Stimulated activated naive CD4-positive, alpha-beta T cell treated with Interleukin-2 at 50 U/mL for 16 hours (primary cell): ENCODE results near the gene ADAMTS4.
"Not testable (repeated sequence)": the region's sequence is repeated elsewhere in the genome, so short reads cannot be mapped to it uniquely, and the experiment has no call there.

Experiments
- DNase-seq: peaks from one replicate; lab custom pipeline; 2025; lab: John Stamatoyannopoulos, UW

The ADAMTS4 gene, protein sequence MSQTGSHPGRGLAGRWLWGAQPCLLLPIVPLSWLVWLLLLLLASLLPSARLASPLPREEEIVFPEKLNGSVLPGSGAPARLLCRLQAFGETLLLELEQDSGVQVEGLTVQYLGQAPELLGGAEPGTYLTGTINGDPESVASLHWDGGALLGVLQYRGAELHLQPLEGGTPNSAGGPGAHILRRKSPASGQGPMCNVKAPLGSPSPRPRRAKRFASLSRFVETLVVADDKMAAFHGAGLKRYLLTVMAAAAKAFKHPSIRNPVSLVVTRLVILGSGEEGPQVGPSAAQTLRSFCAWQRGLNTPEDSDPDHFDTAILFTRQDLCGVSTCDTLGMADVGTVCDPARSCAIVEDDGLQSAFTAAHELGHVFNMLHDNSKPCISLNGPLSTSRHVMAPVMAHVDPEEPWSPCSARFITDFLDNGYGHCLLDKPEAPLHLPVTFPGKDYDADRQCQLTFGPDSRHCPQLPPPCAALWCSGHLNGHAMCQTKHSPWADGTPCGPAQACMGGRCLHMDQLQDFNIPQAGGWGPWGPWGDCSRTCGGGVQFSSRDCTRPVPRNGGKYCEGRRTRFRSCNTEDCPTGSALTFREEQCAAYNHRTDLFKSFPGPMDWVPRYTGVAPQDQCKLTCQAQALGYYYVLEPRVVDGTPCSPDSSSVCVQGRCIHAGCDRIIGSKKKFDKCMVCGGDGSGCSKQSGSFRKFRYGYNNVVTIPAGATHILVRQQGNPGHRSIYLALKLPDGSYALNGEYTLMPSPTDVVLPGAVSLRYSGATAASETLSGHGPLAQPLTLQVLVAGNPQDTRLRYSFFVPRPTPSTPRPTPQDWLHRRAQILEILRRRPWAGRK

DNA sequence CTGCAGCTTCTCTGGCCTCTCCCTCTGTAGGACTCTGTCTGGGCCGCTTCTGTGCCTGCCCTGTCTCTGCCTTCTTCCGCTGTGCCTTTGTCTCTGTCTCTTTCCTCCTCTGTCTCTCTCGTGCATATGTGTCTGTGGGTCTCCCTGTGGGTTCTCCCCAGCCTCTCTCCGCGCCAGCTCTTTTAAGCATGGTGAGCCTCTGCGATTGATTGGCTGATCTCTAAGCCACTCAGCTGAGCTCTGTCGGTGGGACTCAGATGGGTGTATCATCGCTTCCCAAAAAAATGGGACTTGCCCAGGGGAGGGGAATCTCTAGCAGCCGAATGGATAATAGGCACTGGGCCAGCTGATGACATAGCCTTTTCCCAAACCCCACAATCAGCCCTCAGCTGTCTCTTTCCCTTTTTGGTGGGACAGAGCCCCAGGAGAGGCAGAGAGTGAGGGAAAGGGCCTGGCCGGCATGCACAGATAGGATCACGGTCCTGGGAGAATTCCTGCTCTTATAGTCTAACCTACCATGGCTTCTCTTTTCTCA is at the start of gene ADAMTS4:
ADAMTS4 (minus strand) TSS at position 158 of the 535 bp plus-strand sequence. CDS start 427 bp downstream, outside the sequence.
- DNase-seq, result no peak

DNA sequence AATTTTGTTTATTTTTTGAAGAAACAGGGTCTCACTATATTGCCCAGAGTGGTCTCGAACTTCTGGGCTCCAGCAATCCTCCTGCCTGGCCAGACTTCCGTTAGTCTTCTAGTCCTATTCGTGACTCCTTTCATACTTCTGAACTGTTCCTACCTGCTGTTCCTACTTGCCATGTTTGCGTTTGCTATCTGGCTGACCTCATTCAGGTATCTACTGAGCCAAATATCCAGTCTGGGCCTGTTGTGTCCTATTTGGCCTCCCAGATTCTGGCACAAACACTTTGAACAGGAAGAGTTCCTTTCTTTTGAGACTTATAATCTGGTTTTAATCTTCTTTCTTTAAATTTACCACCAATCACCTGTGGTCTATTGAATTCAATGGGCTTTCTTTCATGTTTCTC is 46.0 kb upstream of the ADAMTS4 start:
- no peak for DNase-seq

DNA sequence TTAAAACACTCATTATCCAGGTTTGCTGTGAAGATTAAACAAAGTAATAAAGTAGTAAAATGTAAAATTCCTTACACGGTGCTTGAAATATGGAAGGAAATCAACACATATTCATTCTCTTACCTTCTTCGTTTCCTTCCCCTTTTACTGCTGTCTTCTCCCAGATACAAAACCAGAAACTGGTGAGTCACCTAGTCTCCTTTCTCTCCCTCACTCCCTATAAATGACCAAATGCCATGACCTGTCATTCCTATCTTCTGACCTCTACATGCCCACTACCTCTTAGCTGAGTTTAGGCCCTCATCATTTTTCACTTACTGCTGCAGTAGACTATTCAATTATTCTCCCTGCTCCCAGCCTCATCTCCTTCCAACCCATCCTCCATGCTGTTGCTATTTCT is 43.5 kb upstream of the ADAMTS4 start:
- DNase-seq, result no peak

DNA sequence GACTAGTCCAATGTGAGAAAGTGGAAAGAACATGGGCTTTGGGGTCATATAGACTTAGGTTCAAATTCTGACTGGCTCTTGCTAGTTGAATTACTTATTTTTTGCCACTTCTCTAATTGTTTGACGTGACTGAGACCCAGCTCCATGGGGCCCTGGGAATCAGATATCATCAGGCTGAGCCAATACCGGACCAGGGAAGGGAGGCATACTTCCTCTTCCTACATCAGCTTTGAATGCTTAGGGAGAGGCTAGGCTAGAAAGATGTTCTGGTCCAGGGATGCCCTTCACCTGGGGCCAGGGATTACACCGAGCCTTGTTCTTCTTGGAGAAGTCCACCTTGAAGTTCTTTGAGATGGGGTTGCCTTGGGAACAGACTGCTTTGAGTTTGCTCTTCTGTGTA is 42.8 kb upstream of the ADAMTS4 start:
- no peak for DNase-seq

DNA sequence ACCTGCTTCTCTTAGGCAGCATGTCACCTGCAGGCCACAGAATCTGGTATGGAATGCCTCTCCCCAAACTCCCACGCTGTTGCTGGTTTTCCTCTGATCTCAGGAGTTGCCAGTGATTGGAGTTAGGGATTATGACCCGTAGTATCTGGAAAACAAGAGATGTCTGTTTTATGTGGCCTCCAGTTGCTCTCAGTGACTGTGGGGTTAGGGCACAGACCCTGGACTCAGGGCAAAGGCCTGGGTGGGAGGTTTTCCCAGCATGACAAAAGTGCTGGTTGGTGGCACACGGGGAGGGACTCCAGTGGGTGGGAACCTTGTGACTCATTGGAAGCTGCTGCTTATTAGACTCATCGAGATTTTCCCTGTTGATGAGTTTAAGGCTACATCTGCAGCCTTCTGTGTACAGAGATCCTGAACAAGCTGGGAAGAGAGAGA is 39.2 kb upstream of the ADAMTS4 start, which contains the start of gene NR1I3:
NR1I3 (minus strand) TSS at position 165 of the 435 bp plus-strand sequence. CDS start 1,638 bp downstream, outside the sequence.
- no peak for DNase-seq

DNA sequence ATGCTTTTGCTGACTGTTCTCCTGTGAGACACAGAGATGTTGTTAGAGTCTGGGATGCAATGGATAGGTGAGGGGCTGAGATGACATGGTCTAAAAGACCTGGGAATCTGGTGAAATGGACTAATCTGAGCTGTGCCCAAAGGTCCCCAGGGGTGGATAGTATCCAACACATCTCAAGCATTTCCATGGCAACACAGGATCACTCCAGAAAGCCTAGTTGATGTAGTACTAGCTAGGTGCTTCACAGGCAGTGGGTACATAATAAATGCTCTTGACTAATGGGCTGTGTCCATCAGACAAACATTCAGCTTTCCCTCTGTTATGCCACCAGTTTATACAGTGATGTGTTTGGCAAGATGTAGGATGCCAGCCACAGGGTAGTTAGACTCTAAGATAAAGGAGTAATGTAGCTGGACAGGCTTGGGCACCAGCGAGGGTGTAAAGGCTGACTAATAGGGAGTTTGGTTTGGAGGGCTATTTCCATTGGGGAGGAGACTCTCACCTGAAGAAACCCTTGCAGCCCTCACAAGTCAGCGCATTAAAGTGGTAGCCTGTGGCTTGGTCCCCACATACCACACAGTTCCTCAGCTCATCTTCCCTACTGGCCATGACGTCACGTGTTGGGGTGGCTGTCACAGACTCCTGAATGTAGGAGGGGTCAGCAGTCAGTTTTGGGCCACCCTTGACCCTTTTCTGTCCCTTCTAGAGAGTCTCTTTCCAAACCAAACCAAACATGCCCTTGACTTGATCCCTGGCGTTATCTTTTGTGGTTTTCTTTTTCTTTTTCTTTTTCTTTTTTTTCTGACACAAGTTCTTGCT is 37.3 kb upstream of the ADAMTS4 start:
- no peak for DNase-seq

DNA sequence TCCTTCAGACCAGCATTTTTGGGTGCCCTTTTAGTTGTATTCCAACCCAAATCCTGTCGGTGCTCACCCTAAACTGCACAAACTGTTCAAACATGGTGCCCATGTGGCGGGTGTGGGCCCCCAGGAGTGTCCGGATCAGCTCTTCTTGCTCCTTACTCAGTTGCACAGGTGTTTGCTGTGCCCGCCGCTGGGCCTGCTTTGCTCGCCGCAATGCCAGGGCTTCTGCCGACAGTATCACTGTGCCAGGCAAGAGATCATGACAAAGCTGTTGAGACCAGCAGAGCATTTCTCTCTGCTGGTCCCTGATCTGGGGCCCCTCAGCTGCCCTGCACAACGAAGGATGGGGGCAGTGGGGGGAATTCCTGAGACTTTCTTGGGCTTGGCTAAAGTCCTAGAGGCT is 34.2 kb upstream of the ADAMTS4 start:
- no peak for DNase-seq

DNA sequence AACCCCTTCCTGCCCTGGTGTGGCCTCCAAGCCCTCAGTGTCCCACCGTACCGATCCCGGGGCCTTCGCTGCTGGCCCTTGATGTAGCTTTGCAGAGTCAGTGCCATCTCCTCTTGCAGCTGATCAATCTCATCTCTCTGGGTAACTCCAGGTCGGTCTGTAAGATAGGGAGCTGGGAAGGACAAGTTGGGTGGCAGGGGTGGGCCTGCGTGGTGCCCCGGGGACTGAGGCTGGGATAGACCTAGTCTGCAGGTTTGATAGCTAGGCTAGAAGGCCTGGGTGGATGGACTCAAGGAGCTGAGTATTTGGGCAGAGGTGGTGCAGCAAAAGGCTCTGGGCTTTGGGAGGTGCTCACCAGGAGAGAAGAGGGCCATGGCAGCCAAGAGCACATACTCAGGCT is 31.9 kb upstream of the ADAMTS4 start:
- no peak for DNase-seq

DNA sequence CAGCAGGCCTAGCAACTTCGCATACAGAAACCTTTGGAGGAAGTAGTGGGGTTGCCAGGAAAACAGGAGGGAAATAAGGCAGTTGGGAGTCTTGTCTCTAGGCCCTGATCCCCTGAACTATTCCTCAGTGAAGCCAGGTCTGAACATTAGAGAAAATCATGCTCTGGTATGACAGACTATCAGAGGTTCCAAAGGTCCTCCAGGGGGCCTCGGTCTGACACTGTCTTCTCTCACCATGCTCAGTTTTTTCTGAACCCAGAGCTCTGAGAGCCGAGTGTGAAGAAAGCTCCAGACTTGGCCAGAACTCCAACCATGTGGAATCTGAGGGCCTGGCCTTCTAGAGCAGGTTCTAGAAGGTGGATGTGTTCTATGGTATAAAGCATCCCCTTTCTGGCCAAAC is 31.0 kb upstream of the ADAMTS4 start:
- DNase-seq, result no peak

DNA sequence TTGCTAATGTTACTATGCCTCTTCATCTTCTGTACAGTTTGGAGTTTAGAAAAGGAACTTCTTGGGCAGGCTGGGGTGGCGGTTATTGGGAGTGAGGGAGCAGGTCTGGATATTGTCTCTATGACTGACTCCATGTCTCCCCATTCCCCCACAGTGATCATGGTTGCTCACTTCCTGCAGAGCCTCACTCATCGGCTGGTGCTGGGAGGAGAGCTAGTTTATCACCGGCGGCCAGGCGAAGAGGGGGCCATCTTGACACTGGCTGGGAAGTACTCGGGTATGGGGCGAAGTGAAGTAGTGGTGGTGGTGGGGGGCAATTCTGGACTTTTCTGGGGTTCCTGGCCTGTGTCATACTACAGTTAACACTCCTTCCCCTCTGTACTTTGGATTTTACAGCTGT is 29.2 kb upstream of the ADAMTS4 start:
- DNase-seq, result no peak

DNA sequence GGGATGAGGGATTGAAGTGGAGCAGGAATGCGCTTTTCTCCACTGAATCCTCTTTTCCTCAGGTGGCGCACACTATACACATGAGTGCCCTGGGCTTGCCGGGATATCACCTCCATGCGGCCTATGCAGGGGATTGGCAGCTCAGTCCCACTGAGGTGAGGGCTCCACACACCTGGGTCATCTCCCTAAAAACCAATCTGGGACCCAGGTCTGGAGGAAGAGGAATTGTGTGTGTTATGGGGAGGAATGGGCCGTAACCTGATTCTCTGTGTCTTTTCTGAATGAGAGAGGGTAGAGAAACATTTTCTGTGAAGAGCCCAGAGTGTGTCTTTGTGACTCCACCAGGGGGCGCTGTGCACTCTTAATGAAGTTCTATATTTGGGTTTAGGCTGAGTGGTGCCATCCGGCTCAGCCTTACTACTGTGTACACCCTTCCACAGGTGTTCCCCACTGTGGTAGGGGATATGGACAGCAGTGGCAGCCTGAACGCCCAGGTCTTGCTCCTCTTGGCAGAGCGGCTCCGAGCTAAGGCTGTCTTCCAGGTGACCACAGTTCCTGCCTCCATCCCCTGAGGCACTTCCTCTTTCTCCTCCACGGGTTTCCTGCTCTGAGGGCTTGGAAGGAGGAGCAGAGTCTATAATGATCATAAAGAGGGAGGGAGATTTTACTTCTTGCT is 28.5 kb upstream of the ADAMTS4 start:
- peak; percentile 88 for DNase-seq

DNA sequence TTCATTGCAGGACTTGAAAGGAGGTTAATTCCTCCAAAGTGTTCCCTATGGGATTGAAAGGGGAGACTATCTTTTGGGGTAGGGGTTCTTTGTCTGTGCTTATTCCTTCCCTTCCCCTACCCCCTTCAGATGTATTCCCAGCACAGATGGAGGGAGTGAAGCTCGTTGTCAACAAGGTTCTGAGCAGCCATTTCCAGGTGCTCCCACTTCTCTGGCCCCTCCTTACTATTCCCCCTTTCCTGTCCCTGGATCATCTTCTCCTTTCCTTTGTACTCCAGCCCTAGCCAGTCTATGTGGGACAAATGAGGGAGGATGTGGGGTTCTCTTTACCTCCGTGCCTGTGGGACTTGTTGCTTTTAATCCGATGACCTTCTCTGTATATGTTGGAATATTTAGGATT is 27.9 kb upstream of the ADAMTS4 start:
- DNase-seq, result no peak

DNA sequence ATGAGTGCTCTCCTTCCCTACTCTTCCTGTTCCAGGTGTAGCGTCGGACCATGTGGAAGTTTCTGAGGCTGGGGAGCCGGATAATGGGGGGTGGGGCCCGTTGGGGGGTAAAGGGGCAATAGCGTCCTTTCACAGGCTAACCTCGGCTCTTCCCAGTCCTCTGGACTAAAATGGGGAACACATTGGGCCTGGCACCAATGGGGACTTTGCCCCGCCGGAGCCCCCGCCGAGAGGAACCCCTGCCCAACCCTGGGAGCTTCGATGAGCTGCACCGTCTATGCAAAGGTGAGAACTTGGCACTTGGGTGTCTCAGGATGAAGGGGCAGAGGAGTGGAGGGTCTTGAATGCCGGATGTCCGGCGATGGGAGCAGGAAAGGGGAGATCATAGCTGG is 27.5 kb upstream of the ADAMTS4 start:
- no peak for DNase-seq

DNA sequence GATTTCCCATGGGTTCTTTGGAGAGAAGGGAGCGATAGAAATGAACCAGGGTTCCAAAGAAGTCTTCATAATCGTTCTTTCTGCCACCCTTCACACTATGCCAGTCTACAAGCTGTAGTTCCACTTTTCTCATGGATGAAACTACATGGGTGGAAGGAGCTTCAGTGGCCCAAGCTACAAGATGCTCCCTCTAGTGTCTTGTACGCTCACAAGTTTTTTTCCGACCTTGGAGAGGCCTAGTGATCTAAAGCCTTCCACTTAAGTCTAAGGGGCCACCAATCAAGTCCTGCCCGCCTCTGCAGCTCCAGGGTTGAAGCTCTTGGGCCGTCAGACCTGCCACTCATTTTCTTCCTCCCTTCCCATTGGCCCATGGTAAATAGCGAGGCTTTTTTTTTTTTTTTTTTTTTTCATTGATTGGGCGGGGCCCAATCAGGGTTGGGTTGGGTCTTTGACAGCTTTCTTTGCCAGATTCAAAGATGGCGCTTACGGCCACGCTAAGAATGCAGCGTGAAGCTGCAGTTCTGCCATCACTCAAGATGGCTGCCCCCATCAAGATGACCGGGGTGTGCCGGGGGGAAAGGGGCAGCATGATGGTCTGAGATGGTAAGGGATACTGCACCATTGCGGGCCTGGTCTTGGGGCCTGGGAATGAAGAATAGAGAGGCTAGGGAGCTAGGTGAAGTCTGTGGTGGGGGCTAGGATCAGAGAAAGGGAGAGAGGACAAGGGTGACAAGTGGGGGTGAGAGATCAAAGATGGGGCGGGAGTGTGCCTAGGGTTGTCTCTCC is 26.9 kb upstream of the ADAMTS4 start, which contains the start of gene TOMM40L:
TOMM40L (plus strand) TSS at position 527 of the 786 bp plus-strand sequence. CDS start 430 bp downstream, outside the sequence.
- DNase-seq, result peak; percentile 90

DNA sequence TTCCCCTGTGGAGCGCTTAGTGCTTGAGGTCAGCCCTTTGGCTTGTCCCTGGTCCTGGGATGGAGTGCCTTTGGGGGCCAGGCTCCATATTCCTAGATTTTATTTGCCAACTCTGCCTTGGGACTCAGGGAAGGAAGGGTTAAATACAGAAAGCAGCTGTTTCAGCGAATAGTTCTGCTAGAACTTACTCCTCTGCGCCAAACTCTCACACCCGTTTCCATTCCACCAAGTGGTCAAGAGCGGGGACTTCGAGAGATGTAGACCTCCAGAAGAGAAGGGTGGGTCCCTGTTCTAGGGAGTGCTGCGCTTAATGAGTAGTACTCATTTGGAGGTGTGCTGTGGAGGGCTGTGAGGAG is 26.3 kb upstream of the ADAMTS4 start:
- DNase-seq, result no peak

DNA sequence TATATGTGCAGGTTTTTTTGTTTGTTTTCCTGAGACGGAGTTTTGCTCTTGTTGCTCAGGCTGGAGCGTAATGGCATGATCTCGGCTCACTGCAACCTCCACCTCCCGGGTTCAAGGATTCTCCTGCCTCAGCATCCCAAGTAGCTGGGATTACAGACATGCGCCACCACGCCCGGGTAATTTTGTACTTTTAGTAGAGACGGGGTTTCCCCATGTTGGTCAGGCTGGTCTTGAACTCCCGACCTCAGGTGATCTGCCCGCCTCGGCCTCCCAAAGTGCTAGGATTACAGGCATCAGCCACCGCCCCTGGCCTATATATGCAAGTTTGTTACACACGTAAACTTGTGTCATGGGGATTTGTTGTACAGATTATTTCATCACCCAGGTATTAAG is 25.8 kb upstream of the ADAMTS4 start:
- DNase-seq, result not testable (repeated sequence)

DNA sequence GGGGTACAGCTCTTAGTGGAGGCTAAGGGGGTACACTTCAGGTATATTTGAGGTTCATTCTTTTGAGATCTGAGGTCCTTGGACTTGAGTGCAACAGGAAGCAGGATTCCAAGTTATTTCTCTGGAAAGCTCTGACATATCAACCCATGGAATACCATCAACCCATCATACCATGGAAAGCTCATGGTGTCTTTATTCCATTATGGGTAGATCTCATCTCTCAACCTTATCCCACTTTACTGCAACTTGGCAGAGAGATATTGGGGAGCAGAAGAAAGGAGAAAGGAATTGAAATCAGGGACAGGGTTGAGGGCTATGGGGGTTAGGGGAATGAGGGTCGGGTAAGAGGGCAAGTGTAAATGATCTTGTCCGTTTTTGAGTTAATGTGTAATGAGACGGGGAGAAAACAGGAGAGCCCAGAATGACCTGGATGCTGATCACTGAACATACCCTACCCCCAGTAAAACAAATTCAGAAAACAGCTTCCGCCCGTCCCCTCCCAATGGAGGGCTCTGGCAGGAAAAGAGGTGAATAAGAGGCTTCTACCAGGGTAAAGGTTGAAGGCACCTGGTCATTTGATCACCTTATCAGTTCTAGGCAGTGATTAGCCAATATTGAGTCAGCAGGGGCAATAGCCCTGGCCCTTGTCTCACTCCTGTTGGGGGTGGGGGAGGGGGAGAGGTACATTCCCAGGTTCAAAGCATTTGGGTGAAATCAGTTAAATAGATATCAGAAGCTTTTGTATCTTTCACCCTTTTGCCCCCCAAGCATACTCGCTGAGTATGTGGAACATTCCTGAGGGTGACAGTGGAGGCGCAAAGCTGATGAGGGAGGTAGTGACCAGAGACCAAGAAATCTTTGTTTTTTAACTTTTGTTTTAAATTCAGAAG is 25.2 kb upstream of the ADAMTS4 start:
- no peak for DNase-seq

DNA sequence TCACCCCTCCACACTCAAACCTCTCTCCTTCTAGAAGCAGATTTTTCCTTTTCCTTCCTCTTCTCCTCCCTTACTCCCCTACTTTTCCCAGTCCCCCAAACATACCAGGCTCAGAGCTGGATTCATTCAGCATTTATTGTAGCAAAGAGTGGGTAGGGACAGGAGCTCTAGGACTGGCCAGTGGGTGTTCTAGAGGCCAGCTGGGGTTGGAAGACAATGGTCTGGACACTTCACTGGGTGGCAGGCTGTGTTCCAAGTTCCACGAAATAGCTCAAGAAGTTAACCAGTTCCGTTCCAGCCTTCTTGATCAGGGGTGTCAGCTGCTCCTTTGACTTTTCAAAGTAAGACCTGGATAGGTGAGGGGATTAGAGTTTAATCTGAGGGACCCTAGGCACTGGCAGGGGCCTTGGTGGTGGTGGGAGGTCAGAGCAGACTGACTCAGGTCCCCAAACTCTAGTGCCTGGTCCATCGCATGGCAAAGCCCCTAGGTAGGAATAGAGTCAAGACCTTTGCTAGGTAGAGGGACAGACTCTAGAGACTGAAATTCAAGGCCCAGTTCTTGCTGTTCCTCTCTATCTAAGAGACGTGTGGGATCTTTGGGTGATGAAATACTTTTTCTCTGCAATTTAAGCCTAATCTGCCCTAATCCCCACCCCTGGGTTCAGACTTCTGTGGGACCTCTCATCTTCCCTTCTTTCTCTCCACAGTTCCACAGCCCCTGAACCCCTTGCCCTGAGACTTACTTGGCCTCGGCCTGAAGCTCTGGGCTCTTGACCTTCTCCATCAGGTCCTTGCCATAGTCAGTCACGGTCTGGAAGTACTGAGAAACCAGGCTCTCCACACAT is 23.5 kb upstream of the ADAMTS4 start:
- no peak for DNase-seq
